HepG2 (cell line): ENCODE results near the gene PRODH. TPM values are rescaled to one million over a fixed set of nuclear protein-coding genes. Genes with fewer than 3 reads are reported as not detected.
"Not testable (repeated sequence)": the region's sequence is repeated elsewhere in the genome, so short reads cannot be mapped to it uniquely, and the experiment has no call there.

ENCODE experiments used
- ATAC-seq: fragments of 200-7000 bp; cut with Tn5 transposase; 3 replicates; pipeline ENCODE4 v1.9.1; 2020; ENCODE audit warnings: mild to moderate bottlenecking, moderate library complexity
- BruUV-seq: library from RNA; stranded (reverse); fragments of 400-500 nt; replicated peaks from 2 replicates; lab custom pipeline; 2021; lab: Mats Ljungman, UMichigan
- CTCF ChIA-PET: fragments of 300-600 bp; formaldehyde crosslinking; extraction: SDS; loops from one replicate; lab custom pipeline; 2021; ENCODE audit warnings: low total read pairs, inconsistent platforms, low intra/inter-chr PET ratio; lab: Yijun Ruan, JAX
- POLR2A ChIA-PET: fragments of 350-600 bp; sonication (Branson Sonifier 250); formaldehyde crosslinking; loops from one replicate; lab custom pipeline; 2020; ENCODE audit warnings: antibody characterized with exemption, inconsistent platforms; lab: Yijun Ruan, JAX
- DNase-seq: peaks from one replicate; pipeline ENCODE4 v3.0.0-alpha.2; 2015; ENCODE audit warnings: low spot score
- FAIRE-seq: peaks from 3 replicates; lab custom pipeline; 2011; peaks lifted over from hg19 to GRCh38; lab: Jason Lieb, UNC
- H2AFZ ChIP-seq: one replicate; pipeline ENCODE4 v1.6.1; 2011; ENCODE audit warnings: low read length, inconsistent platforms
- H3K27ac ChIP-seq: fragments of 300-600 bp; 3 replicates; pipeline ENCODE4 v1.8.0; 2011; ENCODE audit warnings: mixed run types, mild to moderate bottlenecking, mixed read lengths, low read length, inconsistent platforms; ENCODE audit not compliant: insufficient read depth; ENCODE audit errors: extremely low read length
- H3K27me3 ChIP-seq, 2 experiments: fragments of 200-600 bp in 1 of 2; 2 replicates in 1 of 2; 3 replicates in 1 of 2; pipeline versions ENCODE4 v1.6.0 to v1.8.0; 2011; ENCODE audit warnings: low read length in 2 of 2, mild to moderate bottlenecking in 2 of 2, moderate library complexity in 2 of 2, inconsistent platforms in 1 of 2; ENCODE audit not compliant: insufficient read depth in 2 of 2, control insufficient read depth in 1 of 2
- H3K36me3 ChIP-seq, 2 experiments: fragments of 200-600 bp in 1 of 2; replicated peaks in 1 of 2; 2 replicates in 1 of 2; 3 replicates in 1 of 2; pipeline versions ENCODE4 v1.5.1 to v1.8.0; 2011; ENCODE audit warnings: low read length in 2 of 2, inconsistent platforms in 1 of 2; ENCODE audit not compliant: insufficient read depth in 2 of 2, control insufficient read depth in 1 of 2
- H3K4me1 ChIP-seq: 2 replicates; pipeline ENCODE4 v1.5.1; 2012; ENCODE audit warnings: low read length, inconsistent platforms; ENCODE audit not compliant: insufficient read depth
- H3K4me2 ChIP-seq: 2 replicates; pipeline ENCODE4 v1.6.0; 2011; ENCODE audit warnings: low read depth, low read length, inconsistent platforms
- H3K4me3 ChIP-seq, 3 experiments: fragments of 200-600 bp in 1 of 3; sonication (generic), shearing (Covaris generic) in 1 of 3; replicated peaks in 1 of 3; 2 replicates each; pipeline ENCODE4 v1.5.1; 2011 to 2016; ENCODE audit warnings: low read length in 3 of 3, inconsistent platforms in 2 of 3, low read depth in 2 of 3, mild to moderate bottlenecking in 2 of 3, control low read depth in 1 of 3, mixed read lengths in 1 of 3; ENCODE audit not compliant: insufficient read depth in 1 of 3
- H3K79me2 ChIP-seq: one replicate; pipeline ENCODE4 v1.6.1; 2011; ENCODE audit warnings: low read length, inconsistent platforms; ENCODE audit not compliant: insufficient read depth
- H3K9ac ChIP-seq: 2 replicates; pipeline ENCODE4 v1.6.0; 2011; ENCODE audit warnings: mild to moderate bottlenecking, low read depth, low read length, inconsistent platforms; ENCODE audit not compliant: insufficient read depth
- H3K9me3 ChIP-seq: 2 replicates; pipeline ENCODE4 v1.5.1; 2012; ENCODE audit warnings: mild to moderate bottlenecking, low read length
- H4K20me1 ChIP-seq: 2 replicates; pipeline ENCODE4 v1.6.0; 2011; ENCODE audit warnings: inconsistent platforms, mild to moderate bottlenecking, low read length, moderate library complexity; ENCODE audit not compliant: insufficient read depth
- FOXO1 ChIP-seq: sonication (generic); formaldehyde crosslinking; IDR thresholded peaks from 2 replicates; pipeline ENCODE4 v1.4.0; 2020; ENCODE audit warnings: missing genetic modification reagents
- HOXA5 ChIP-seq: sonication (generic); formaldehyde crosslinking; IDR thresholded peaks from 2 replicates; pipeline ENCODE4 v1.4.0; 2020; ENCODE audit warnings: missing genetic modification reagents
- NR2F2 ChIP-seq: IDR thresholded peaks from 2 replicates; pipeline ENCODE4 v1.6.1; 2012; ENCODE audit warnings: low read depth, inconsistent platforms, borderline replicate concordance
- ZNF205 ChIP-seq: IDR thresholded peaks from 2 replicates; pipeline ENCODE4 v1.6.1; 2018; ENCODE audit warnings: missing biosample characterization, missing genetic modification reagents
- ZNF317 ChIP-seq: sonication (generic); formaldehyde crosslinking; IDR thresholded peaks from 2 replicates; pipeline ENCODE4 v1.5.0; 2020; ENCODE audit warnings: mild to moderate bottlenecking, missing genetic modification reagents
- WGBS: methylation state at CpG from one replicate; pipeline ENCODE4 v1.1.6; 2017; ENCODE audit warnings: low lambda C conversion rate; 5-methylcytosine and 5-hydroxymethylcytosine counted together
- in situ Hi-C: cut with HindIII; loops from 2 replicates; pipeline ENCODE4 v1.10.0; 2017; ENCODE audit warnings: low pct_unique_long_range_greater_than_20kb; ENCODE audit not compliant: extremely low pct_ligation_motif_present
- intact Hi-C: fragments of 100-400 bp; cut with micrococcal nuclease; formaldehyde crosslinking; loops from one replicate; pipeline ENCODE4 v1.10.0; 2022; ENCODE audit not compliant: unreplicated experiment
- polyA plus RNA-seq, 8 experiments: library from polyadenylated mRNA; depleted of rRNA in 3 of 8; stranded (reverse) in 7 of 8; unstranded in 1 of 8; fragments of >200 nt; fragmentation: Illumina TruSeq in 4 of 8; extraction: Trizol in 4 of 8; gene quantifications; 2 replicates each; pipeline versions ENCODE4 v1.2.1 to v1.2.3, GENCODE V29; 2011 to 2016; ENCODE audit warnings: low read depth in 4 of 8, missing spikeins in 1 of 8, mixed read lengths in 1 of 8; ENCODE audit not compliant: insufficient read depth in 1 of 8
- total RNA-seq, 5 experiments: library from RNA; depleted of rRNA; stranded (reverse); fragments of >200 nt; fragmentation: Illumina TruSeq; extraction: Trizol; gene quantifications; 2 replicates each; pipeline ENCODE4 v1.2.3, GENCODE V29; 2016; ENCODE audit warnings: low read depth in 1 of 5
- TF ChIP-seq, protein P1 (sequence below): sonication (generic); formaldehyde crosslinking; IDR thresholded peaks from 2 replicates; pipeline ENCODE4 v1.4.0; 2020; ENCODE audit warnings: missing genetic modification reagents

Gene PRODH
- total and polyA plus RNA-seq, 2 of the 13 experiments (the other 11 are each of a cell fraction or from before 2014, with no cell fraction given), result 0.29 to 0.30 TPM

DNA sequence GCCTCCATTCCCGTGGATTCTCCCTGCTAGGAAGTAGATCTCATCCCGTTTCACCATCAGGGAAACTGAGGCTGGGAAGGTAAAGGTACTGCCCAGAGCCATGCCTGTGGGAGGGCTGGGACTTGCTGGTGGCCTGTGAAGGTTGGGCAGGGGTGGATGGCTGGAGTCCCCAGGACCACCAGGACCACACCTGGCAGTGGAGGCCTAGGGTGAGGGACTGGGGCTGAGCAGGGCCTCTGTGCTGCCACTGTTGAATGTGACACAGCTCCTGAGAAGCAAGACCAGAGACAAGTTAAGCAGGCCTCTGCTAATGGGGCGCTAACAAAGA, 26.2 kb upstream of the PRODH start:
- 18% methylated on average over 3 of the region's 3 CpGs for WGBS
- Histone ChIP-seq H3K4me3 (no peak overlapping the region), H3K9ac (no peak overlapping the region), H3K27ac (no peak overlapping the region), H3K4me1 (no peaks in the 10 kb centered on the region), H2AFZ (no peak overlapping the region), H3K36me3 (no peaks in the 10 kb centered on the region), H3K27me3 (peaks cover 2 to 13% of the 10 kb centered on the region in 2 experiments; a peak in 4 of 5 replicates), H3K9me3 (no peaks in the 10 kb centered on the region), H3K4me2 (no peak overlapping the region), H4K20me1 (no peaks in the 10 kb centered on the region), H3K79me2 (no peaks in the 10 kb centered on the region)
- intact Hi-C loops (no loop called here), in situ Hi-C loops (loop anchor here (25.0 kb wide), 2 partner anchors 1200 to 1325 kb away; partner anchors contain the start of gene CCDC188)
- DNase-seq, result no peak
- CTCF ChIA-PET, result no interaction called here
- FAIRE-seq, result no peak
- POLR2A ChIA-PET, result no interaction called here
- no peak for ATAC-seq
- BruUV-seq, result no TSS peak
- TF ChIP-seq ZNF205 (CRISPR knock-in tag) (no peak), FOXO1 (no peak), NR2F2 (no peak), ZNF317 (no peak), HOXA5 (no peak)
- TF ChIP-seq, protein P1, sequence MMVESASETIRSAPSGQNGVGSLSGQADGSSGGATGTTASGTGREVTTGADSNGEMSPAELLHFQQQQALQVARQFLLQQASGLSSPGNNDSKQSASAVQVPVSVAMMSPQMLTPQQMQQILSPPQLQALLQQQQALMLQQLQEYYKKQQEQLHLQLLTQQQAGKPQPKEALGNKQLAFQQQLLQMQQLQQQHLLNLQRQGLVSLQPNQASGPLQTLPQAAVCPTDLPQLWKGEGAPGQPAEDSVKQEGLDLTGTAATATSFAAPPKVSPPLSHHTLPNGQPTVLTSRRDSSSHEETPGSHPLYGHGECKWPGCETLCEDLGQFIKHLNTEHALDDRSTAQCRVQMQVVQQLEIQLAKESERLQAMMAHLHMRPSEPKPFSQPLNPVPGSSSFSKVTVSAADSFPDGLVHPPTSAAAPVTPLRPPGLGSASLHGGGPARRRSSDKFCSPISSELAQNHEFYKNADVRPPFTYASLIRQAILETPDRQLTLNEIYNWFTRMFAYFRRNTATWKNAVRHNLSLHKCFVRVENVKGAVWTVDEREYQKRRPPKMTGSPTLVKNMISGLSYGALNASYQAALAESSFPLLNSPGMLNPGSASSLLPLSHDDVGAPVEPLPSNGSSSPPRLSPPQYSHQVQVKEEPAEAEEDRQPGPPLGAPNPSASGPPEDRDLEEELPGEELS (CRISPR knock-in tag), result no peak

DNA sequence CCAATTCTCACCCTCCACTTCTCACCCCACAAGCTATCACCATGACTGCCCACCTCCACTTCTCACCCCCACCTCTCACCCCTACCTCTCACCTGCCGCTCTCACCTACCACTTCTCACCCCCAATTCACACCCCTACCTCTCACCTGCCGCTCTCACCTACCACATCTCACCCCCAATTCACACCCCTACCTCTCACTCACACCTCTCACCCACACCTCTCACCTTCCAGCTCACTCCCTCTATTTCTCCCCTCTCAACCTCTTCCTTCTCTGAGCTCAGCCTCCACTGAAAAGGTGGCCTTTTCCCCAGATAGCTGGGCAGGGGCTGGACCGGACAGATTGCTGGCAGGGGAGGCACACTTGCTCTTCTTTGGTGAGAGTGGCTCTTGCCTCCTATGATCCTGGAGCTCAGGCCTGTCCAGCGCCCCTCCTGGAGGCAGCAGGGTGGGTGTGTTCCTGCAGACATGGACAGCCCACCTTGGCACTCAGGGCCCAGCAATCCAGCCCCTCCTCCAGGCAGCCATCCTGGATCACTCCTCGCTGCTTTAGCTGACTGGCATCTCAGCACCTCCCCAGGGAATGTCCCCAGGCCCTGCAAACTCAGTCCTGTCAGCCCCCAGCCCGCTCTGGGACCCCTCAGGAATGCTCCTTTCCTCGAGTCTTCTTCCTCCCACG, 25.7 kb upstream of the PRODH start:
- in situ Hi-C loops, result loop anchor here (25.0 kb wide), 2 partner anchors 1201 to 1326 kb away; partner anchors contain the start of gene CCDC188
- H2AFZ ChIP-seq, POLR2A ChIA-PET, H4K20me1 ChIP-seq, H3K9me3 ChIP-seq, H3K79me2 ChIP-seq, H3K36me3 ChIP-seq, H3K4me2 ChIP-seq, FAIRE-seq, H3K4me1 ChIP-seq, BruUV-seq, H3K4me3 ChIP-seq, DNase-seq, CTCF ChIA-PET, intact Hi-C loops, H3K9ac ChIP-seq, H3K27ac ChIP-seq, ATAC-seq: not testable (repeated sequence)
- H3K27me3 ChIP-seq, result peaks cover 2 to 13% of the 10 kb centered on the region in 2 experiments; a peak in 4 of 5 replicates
- WGBS, result 26% methylated on average over 8 of the region's 8 CpGs

DNA sequence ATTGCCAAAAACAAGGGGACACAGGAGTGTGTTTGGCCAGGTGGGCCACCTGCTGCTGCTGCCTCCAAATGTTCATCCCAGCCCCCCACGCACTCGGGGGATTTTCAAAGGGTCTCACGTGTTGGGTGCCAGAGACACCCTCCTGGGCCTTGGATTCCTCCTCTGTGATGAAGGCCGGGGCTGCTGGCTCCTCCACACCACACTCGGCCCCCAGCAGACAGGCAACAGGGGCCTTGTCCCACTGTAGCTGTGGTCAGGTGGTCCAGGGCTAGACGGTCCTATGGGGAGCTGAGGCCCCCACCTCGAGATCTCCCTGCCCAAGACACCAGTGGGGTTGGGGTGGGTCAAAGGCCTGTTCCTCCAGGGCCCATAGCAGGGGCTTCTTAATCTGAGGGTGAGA, 25.1 kb upstream of the PRODH start:
- H3K27ac ChIP-seq, H3K4me3 ChIP-seq, CTCF ChIA-PET, H3K36me3 ChIP-seq, ATAC-seq, H3K9me3 ChIP-seq, H3K79me2 ChIP-seq, H3K4me1 ChIP-seq, DNase-seq, H3K4me2 ChIP-seq, intact Hi-C loops, H4K20me1 ChIP-seq, H3K9ac ChIP-seq, H2AFZ ChIP-seq, BruUV-seq, POLR2A ChIA-PET, FAIRE-seq: not testable (repeated sequence)
- in situ Hi-C loops, result loop anchor here (25.0 kb wide), 2 partner anchors 1201 to 1326 kb away; partner anchors contain the start of gene CCDC188
- 13% methylated on average over 5 of the region's 7 CpGs for WGBS
- peaks cover 3 to 14% of the 10 kb centered on the region in 2 experiments; a peak in 4 of 5 replicates for H3K27me3 ChIP-seq
